Measurements from ENCODE around the gene GTF2F2. TPM values are rescaled to one million over a fixed set of nuclear protein-coding genes. Genes with fewer than 3 reads are reported as not detected.
"Not testable (repeated sequence)": the region's sequence is repeated elsewhere in the genome, so short reads cannot be mapped to it uniquely, and the experiment has no call there.

The GTF2F2 gene
- total RNA-seq, 2 donors from 2014 or later = 20.7 to 32.1 TPM

GRCh38 chr13:45280751-45281634, 160.7 kb downstream of the GTF2F2 start:
- Mint-ChIP-seq H3K36me3 (peaks cover 7% of the 10 kb centered on the region), H3K27me3 (no peaks in the 10 kb centered on the region), H3K4me3 (no peak overlapping the region), H3K9me3 (no peaks in the 10 kb centered on the region), H3K27ac (no peak overlapping the region), H3K4me1 (ENCODE audit: low read depth in 2 of 2) (peaks cover 2 to 6% of the 10 kb centered on the region in 2 donors)
- ATAC-seq = peak in 1 of 2 donors; percentile 58
- no peak for DNase-seq (ENCODE audit: low spot score)

- no peak overlapping the region for H3K27ac Mint-ChIP-seq
- H3K4me3 Mint-ChIP-seq = no peak overlapping the region
- no peaks in the 10 kb centered on the region for H3K9me3 Mint-ChIP-seq
- H3K27me3 Mint-ChIP-seq = no peaks in the 10 kb centered on the region
- H3K4me1 Mint-ChIP-seq (ENCODE audit: low read depth in 2 of 2) = no peaks in the 10 kb centered on the region
- ATAC-seq = no peak
- DNase-seq (ENCODE audit: low spot score) = no peak
- peaks cover 5% of the 10 kb centered on the region for H3K36me3 Mint-ChIP-seq
These were observed 162.7 kb downstream of the GTF2F2 start for GRCh38 chr13:45282994-45283393.

- H3K27me3 Mint-ChIP-seq = no peaks in the 10 kb centered on the region
- peaks cover 5% of the 10 kb centered on the region for H3K36me3 Mint-ChIP-seq
- no peaks in the 10 kb centered on the region for H3K4me1 Mint-ChIP-seq (ENCODE audit: low read depth in 2 of 2)
These were observed 169.7 kb downstream of the GTF2F2 start for GRCh38 chr13:45289936-45290563.

GRCh38 chr13:45292176-45292575, 171.9 kb downstream of the GTF2F2 start:
- Mint-ChIP-seq H3K27ac (no peak overlapping the region), H3K27me3 (no peaks in the 10 kb centered on the region), H3K4me1 (ENCODE audit: low read depth in 2 of 2) (peaks cover 9 to 11% of the 10 kb centered on the region in 2 donors), H3K9me3 (no peaks in the 10 kb centered on the region), H3K36me3 (peaks cover 5% of the 10 kb centered on the region), H3K4me3 (no peak overlapping the region)
- DNase-seq (ENCODE audit: low spot score) (no peak), ATAC-seq (no peak)

More at GRCh38 chr13:45289936-45290563, 169.7 kb downstream of the GTF2F2 start:
- ATAC-seq (no peak), DNase-seq (ENCODE audit: low spot score) (no peak)
- no peak overlapping the region for H3K4me3 Mint-ChIP-seq
- H3K27ac Mint-ChIP-seq = no peak overlapping the region
- H3K9me3 Mint-ChIP-seq = no peaks in the 10 kb centered on the region

- Mint-ChIP-seq H3K36me3 (no peaks in the 10 kb centered on the region), H3K9me3 (no peaks in the 10 kb centered on the region), H3K4me3 (no peak overlapping the region), H3K27me3 (no peaks in the 10 kb centered on the region), H3K27ac (no peak overlapping the region), H3K4me1 (ENCODE audit: low read depth in 2 of 2) (peaks cover 28 to 29% of the 10 kb centered on the region in 2 donors)
- DNase-seq (ENCODE audit: low spot score) (no peak), ATAC-seq (no peak)
These were observed 175.2 kb downstream of the GTF2F2 start for GRCh38 chr13:45295536-45295935.

GRCh38 chr13:45296259-45296658, 175.9 kb downstream of the GTF2F2 start:
- H3K9me3 Mint-ChIP-seq = no peaks in the 10 kb centered on the region
- no peak for DNase-seq (ENCODE audit: low spot score)

GRCh38 chr13:45297456-45298205, 177.3 kb downstream of the GTF2F2 start:
- ATAC-seq (peak in 1 of 2 donors; percentile 41), DNase-seq (ENCODE audit: low spot score) (no peak)
- Mint-ChIP-seq H3K27ac (no peak overlapping the region), H3K4me1 (ENCODE audit: low read depth in 2 of 2) (peaks cover 28 to 30% of the 10 kb centered on the region in 2 donors), H3K27me3 (peaks cover 0 to 2% of the 10 kb centered on the region in 2 donors), H3K36me3 (no peaks in the 10 kb centered on the region), H3K9me3 (no peaks in the 10 kb centered on the region), H3K4me3 (no peak overlapping the region)

More at GRCh38 chr13:45296259-45296658, 175.9 kb downstream of the GTF2F2 start:
- Mint-ChIP-seq H3K4me3 (no peak overlapping the region), H3K27me3 (no peaks in the 10 kb centered on the region), H3K4me1 (ENCODE audit: low read depth in 2 of 2) (peaks cover 28 to 30% of the 10 kb centered on the region in 2 donors), H3K36me3 (no peaks in the 10 kb centered on the region), H3K27ac (peak overlapping the region in 1 of 2 donors; percentile 45)
- no peak for ATAC-seq

GRCh38 chr13:45298206-45298505, 177.8 kb downstream of the GTF2F2 start:
- H3K27ac Mint-ChIP-seq = no peak overlapping the region
- H3K27me3 Mint-ChIP-seq = peaks cover 0 to 2% of the 10 kb centered on the region in 2 donors
- H3K4me1 Mint-ChIP-seq (ENCODE audit: low read depth in 2 of 2) = peaks cover 28 to 30% of the 10 kb centered on the region in 2 donors
- H3K9me3 Mint-ChIP-seq = no peaks in the 10 kb centered on the region
- ATAC-seq = no peak
- H3K36me3 Mint-ChIP-seq = no peaks in the 10 kb centered on the region
- no peak overlapping the region for H3K4me3 Mint-ChIP-seq
- no peak for DNase-seq (ENCODE audit: low spot score)

- H3K9me3 Mint-ChIP-seq; H3K4me3 Mint-ChIP-seq; H3K36me3 Mint-ChIP-seq; DNase-seq (ENCODE audit: low spot score); ATAC-seq; H3K27ac Mint-ChIP-seq; H3K27me3 Mint-ChIP-seq: not testable (repeated sequence)
- peaks cover 28 to 30% of the 10 kb centered on the region in 2 donors for H3K4me1 Mint-ChIP-seq (ENCODE audit: low read depth in 2 of 2)
These were observed 178.2 kb downstream of the GTF2F2 start for GRCh38 chr13:45298550-45298949.

- Mint-ChIP-seq H3K9me3 (no peaks in the 10 kb centered on the region), H3K4me3 (no peak overlapping the region), H3K27ac (no peak overlapping the region), H3K27me3 (peaks cover 2 to 5% of the 10 kb centered on the region in 2 donors), H3K36me3 (no peaks in the 10 kb centered on the region), H3K4me1 (ENCODE audit: low read depth in 2 of 2) (peaks cover 28 to 30% of the 10 kb centered on the region in 2 donors)
- no peak for DNase-seq (ENCODE audit: low spot score)
- no peak for ATAC-seq
These were observed 178.9 kb downstream of the GTF2F2 start for GRCh38 chr13:45299194-45299593.

GRCh38 chr13:45300190-45300985, 180.1 kb downstream of the GTF2F2 start:
- H3K9me3 Mint-ChIP-seq = no peaks in the 10 kb centered on the region
- H3K27ac Mint-ChIP-seq = peak overlapping the region in 1 of 2 donors; percentile 42
- peak in 1 of 2 donors; percentile 31 for ATAC-seq
- H3K4me1 Mint-ChIP-seq (ENCODE audit: low read depth in 2 of 2) = peaks cover 28 to 30% of the 10 kb centered on the region in 2 donors
- no peak overlapping the region for H3K4me3 Mint-ChIP-seq
- no peak for DNase-seq (ENCODE audit: low spot score)
- peaks cover 2 to 8% of the 10 kb centered on the region in 2 donors for H3K27me3 Mint-ChIP-seq
- no peaks in the 10 kb centered on the region for H3K36me3 Mint-ChIP-seq

- DNase-seq (ENCODE audit: low spot score) (no peak), ATAC-seq (no peak)
- H3K36me3 Mint-ChIP-seq = no peaks in the 10 kb centered on the region
- peaks cover 2 to 8% of the 10 kb centered on the region in 2 donors for H3K27me3 Mint-ChIP-seq
- peaks cover 25 to 28% of the 10 kb centered on the region in 2 donors for H3K4me1 Mint-ChIP-seq (ENCODE audit: low read depth in 2 of 2)
- H3K27ac Mint-ChIP-seq = no peak overlapping the region
- H3K4me3 Mint-ChIP-seq = no peak overlapping the region
- no peaks in the 10 kb centered on the region for H3K9me3 Mint-ChIP-seq
These were observed 181.0 kb downstream of the GTF2F2 start for GRCh38 chr13:45301263-45301662.

GRCh38 chr13:45302507-45302906, 182.2 kb downstream of the GTF2F2 start:
- H3K27me3 Mint-ChIP-seq = peaks cover 2 to 14% of the 10 kb centered on the region in 2 donors
- no peak for DNase-seq (ENCODE audit: low spot score)
- H3K36me3 Mint-ChIP-seq = no peaks in the 10 kb centered on the region
- peaks cover 15 to 20% of the 10 kb centered on the region in 2 donors for H3K4me1 Mint-ChIP-seq (ENCODE audit: low read depth in 2 of 2)
- no peak for ATAC-seq
- H3K27ac Mint-ChIP-seq = no peak overlapping the region
- H3K9me3 Mint-ChIP-seq = no peaks in the 10 kb centered on the region
- no peak overlapping the region for H3K4me3 Mint-ChIP-seq
